HG02623 (cell line): ENCODE measurements around the gene HIKESHI.

ENCODE experiments used
- ATAC-seq: cut with Tn5 transposase; IDR thresholded peaks from one replicate; pipeline ENCODE4 v1.9.1; 2021; ENCODE audit warnings: moderate library complexity; ENCODE audit not compliant: unreplicated experiment

Gene HIKESHI

DNA sequence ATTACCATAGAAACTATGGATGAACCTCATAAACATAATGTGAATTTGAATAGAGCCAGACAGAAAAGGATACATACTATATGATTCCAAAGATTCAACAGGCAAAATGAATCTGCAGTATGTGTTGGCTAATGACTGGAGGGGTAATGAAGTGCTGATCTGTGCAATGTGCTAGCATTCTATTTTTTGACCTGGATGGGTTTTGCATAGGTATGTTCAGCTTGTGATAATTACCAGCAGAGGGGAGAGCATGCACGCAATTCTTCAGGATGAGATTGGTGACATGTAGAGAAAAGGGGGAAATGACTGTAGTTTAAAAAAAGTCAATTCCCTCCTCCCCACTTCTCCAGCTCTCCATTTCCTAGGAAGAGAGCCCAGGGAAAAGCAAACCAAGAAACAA lies 72.0 kb downstream of the HIKESHI start:
- ATAC-seq, result no peak

DNA sequence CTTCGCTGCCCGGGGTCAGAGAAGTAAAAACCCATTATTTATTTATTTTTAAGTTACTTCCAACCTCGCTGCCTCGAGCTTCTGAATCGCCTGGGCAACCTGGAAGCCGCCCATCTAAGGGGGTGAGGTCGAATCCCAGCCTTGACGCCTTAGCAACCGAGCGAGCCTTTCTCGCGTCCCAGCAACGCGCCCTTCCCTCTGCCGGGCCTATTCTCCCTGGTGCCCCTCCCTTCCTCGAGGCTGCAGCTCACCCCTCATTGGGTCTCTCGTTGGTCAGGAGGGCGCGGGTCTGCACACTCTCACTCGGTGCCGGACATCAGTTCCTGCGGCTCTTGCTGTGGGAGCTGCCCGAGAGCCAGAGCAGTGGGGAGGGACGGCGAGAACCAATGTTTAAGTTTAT lies 72.5 kb downstream of the HIKESHI start, which contains the start of gene CCDC81:
Gene CCDC81 (plus strand): TSS at position 302 of the 400 bp plus-strand sequence. CDS start 277 bp downstream, outside the sequence.
- no peak for ATAC-seq

DNA sequence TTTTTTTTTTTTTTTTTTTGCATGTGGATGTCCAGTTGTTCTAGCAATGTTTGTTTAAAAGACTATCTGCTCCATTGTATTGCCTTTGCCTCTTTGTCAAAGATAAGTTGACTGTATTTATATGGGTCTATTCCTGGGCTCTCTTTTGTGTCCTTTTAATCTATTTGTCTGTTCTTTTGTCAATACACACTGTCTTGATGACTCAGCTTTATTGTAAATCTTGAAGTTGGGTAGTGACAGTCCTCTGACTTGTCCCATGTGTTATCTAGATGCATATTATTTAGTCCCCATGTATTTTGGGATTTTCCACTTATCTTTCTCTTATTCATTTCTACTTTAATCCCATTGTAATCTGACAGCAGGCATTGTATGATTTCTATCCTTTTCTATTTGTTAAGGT lies 75.9 kb downstream of the HIKESHI start:
- ATAC-seq, result no peak

DNA sequence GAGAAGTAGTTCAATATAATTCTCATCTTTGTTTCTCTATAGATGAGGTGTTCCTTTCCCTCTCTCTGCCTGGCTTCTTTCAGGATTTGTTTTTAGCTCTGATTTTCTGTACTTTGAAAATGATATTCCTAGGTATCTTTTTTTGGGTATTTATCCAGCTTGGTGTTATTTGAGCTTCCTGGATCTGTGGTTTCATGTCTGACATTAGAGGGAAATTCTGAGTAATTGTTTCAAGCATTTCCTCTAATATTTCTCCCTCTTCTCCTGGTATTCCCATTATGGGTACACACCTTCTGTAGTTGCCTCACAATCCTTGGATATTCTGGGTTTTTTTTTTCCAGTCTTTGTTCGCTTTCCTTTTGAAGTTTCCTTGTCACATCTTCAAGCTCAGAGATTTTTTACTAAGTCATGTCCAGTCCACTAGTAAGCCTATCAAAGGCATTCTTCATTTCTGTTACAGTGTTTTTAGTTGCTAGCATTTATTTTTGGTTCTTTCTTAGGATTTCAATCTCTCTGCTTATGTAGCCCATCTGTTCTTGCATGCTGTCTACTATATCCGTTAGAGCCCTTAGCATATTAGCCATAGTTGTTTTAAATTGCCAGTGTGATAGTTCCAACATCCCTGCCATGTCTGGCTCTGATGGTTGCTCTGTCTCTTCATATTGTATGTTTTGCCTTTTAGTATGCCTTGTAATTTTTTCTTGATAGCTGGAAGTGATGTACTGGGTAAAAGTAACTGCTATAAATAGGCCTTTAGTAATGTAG lies 78.4 kb downstream of the HIKESHI start:
- ATAC-seq, result no peak

DNA sequence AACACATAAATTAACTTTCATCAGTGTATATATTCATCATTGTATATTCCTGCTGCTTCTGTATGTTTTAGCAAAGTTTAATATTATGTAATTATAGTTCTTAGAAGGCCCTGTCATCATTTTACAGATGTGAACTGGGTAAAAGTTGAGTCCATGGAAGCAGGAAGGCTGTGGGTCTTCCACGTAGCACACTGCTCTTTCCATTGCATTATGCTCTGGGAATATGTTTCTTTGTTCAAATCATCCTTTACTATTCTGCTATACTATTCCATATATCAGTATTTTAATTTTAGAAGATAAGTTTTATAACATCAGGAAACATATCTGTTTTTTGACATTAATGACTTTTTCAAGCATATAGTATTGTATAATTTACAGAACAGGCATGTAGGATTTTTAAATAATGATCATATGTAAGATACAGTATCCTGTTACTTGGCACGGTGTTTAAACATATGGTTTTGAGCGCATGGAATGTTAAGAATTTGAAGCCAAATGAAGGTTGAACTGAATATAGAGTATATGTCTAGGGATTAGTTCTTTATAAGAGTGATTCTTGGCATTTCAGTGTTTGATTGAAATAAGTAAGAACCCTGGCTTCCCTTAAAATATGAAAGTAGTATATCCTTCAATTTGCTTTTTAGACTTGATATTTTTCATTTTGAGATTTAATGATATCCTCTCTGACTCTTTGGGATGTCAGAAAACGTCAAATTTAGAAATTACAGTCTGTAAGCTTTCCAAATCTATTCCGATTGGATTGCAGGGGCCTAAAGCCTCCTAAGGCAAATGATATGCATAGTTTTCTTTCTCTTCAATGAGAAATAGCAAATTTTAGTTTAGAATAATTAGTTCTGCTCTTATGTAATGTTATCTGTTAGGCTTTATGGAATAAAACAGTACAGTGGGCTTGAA lies 81.3 kb downstream of the HIKESHI start:
- no peak for ATAC-seq

DNA sequence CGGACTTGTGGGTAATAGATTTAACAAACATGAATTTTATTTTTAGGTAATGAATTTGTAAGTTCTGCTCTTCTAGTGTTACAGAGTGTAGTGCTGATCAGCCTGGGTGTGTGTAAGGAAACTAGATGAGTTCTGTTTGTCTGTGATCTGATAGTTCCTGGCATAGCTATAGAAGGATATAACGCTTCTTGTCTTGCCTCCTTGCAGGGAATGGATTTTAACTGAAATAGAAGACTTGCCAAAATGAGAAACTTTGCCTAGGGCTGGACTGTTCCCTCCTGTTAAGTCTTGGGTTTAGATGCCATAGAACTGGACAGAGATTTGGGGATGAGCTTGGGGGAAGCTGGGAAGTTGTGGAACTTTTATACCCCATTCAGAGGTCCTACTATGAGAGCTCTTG lies 84.2 kb downstream of the HIKESHI start:
- no peak for ATAC-seq

DNA sequence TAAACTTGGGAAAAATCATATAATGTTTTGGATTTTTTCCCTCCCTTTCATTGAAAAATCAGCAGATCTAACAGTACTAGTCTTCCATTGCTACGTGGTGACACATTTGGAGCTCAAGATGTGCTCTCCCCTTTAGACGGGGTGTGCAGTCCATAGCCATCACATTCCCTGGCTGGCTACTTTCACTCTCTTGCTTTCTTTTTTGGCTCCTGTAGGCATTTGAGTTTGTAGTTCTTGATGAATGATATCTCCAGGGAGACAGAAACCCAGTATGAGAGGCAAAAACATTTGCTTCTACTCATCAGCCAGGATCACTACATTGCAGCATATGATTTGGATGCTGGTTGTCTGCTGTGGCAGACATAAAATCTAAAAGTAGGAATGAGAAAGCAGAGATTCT lies 84.7 kb downstream of the HIKESHI start:
- no peak for ATAC-seq

DNA sequence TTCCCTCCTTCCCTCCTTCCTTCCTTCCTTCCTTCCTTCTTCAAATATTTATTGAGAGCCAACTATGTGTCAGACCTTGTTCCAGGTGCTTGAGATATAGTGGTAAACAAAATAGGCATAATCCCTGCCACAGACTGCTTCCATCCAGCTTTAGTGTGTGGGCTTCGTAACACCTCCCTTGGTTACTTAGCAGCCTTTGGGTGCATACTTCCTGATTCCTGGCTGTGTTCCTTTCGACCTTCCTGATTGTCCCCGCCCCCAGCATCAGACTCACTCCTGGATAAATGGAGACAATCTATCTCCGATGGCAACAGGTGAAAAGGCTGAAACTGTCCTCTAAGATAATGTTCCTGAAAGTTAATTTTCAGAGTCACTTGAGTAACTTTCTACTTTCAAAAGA lies 86.2 kb downstream of the HIKESHI start:
- no peak for ATAC-seq

DNA sequence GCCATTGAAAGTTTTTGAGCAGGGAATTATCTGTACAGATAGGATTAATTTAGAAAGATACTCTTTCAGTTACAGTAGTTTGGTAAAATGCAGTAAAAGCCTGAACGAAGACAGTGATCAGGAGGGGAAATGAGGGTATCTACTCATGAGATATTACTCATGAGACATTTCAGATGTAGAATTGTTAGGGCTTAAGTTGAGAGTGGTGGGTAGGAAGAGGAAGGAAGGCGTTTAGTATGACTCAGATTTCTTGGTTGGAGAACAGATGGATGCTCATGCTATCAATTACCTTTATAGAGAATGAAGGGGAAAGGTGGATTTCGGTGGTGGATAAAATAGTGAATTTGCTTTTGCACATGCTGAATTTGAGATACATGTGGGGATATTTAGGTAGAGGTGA lies 88.4 kb downstream of the HIKESHI start:
- ATAC-seq, result no peak

DNA sequence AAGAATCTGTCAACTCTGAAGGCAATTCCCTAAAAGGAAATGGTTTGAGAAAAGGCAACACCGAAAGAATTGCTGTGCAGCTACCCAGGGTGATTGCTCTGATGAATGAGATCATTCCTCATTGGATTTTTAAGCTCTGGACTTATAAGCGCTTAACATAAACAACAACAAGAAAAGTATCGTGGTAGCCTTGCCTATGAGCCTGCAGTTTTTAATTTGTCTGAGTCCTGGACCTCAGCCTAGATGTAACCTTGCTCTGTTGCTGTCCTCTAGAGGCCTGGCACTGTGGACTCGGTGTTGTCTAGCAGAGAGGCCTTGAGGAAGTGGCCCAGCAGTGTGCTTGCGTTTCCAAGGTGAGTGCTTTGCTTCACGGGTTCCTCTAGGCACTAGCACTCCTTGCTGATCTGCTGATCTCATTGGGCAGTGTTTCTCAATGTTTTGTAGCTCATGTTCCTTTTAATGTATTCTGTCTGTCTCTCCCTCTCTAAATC lies 93.1 kb downstream of the HIKESHI start:
- no peak for ATAC-seq
